Hair follicular keratinocyte (primary cell): ENCODE measurements around the gene TIMD4. TPM values are rescaled to one million over a fixed set of nuclear protein-coding genes. Genes with fewer than 3 reads are reported as not detected.

Experiments used
- total RNA-seq: library from RNA; depleted of rRNA; stranded (reverse); fragments of >200 nt; gene quantifications from 2 replicates; pipeline ENCODE4 v1.2.3, GENCODE V29; 2015

TIMD4 gene
- not detected in 2 replicates for total RNA-seq

GRCh38 chr5:156963125-156963524 lies at the start of gene TIMD4:
Gene TIMD4 (minus strand): TSS chr5:156963226. CDS start chr5:156963198, 28 bp downstream.

Other genes with a start within 250 kb of the TIMD4 start
- not detected in 2 replicates for gene PPP1R2B, start 112.9 kb downstream of the TIMD4 start, total RNA-seq
- gene HAVCR1, start 95.9 kb upstream of the TIMD4 start, total RNA-seq: not detected in 2 replicates
- gene HAVCR2, start 145.8 kb upstream of the TIMD4 start, total RNA-seq: not detected in 2 replicates
- gene MED7, start 179.6 kb upstream of the TIMD4 start, total RNA-seq: 9.4 and 12.8 TPM in 2 replicates
- gene GARIN3, start 203.0 kb upstream of the TIMD4 start, total RNA-seq: not detected in 2 replicates
- not detected in 2 replicates for gene ITK, start 217.6 kb upstream of the TIMD4 start, total RNA-seq